AG09319 (cell line): Measurements from ENCODE around the gene FBN1.

Experiments
- DNase-seq: peaks from one replicate; pipeline ENCODE4 v3.0.0-alpha.2; 2010; ENCODE audit warnings: low read depth; ENCODE audit errors: extremely low read depth
- CTCF ChIP-seq: IDR thresholded peaks from 2 replicates; pipeline ENCODE4 v1.5.1; 2011; ENCODE audit warnings: low read depth, mild to moderate bottlenecking, inconsistent platforms, low read length, moderate library complexity

Gene FBN1

GRCh38 chr15:48645558-48646330, at the start of gene FBN1:
FBN1 (minus strand) TSS chr15:48645709; CDS start chr15:48644769, 940 bp downstream.
- TF ChIP-seq CTCF: no peak
- DNase-seq: peak; percentile 86

GRCh38 chr15:48693484-48693883, 48.0 kb upstream of the FBN1 start:
- no peak for TF ChIP-seq CTCF
- no peak for DNase-seq

GRCh38 chr15:48688493-48688892, 43.0 kb upstream of the FBN1 start:
- DNase-seq: no peak
- TF ChIP-seq CTCF: no peak

- no peak for DNase-seq
- TF ChIP-seq CTCF: no peak
These were observed 38.7 kb upstream of the FBN1 start for GRCh38 chr15:48683991-48684765.

- no peak for TF ChIP-seq CTCF
- peak; percentile 75 for DNase-seq
These were observed 37.6 kb upstream of the FBN1 start for GRCh38 chr15:48682942-48683651.

GRCh38 chr15:48681353-48681752, 35.8 kb upstream of the FBN1 start:
- no peak for TF ChIP-seq CTCF
- DNase-seq: no peak
